Heart left ventricle (tissue), 16 donors: ENCODE data around the gene STAB1. TPM values are rescaled to one million over a fixed set of nuclear protein-coding genes. Genes with fewer than 3 reads are reported as not detected.

Experiments
- ATAC-seq, 4 donors: fragments of 200-7000 bp; cut with Tn5 transposase; one replicate each; pipeline ENCODE4 v1.9.1; 2020 to 2022; ENCODE audit warnings: moderate library complexity in 4 of 4, mild to moderate bottlenecking in 3 of 4, moderate number of reproducible peaks in 1 of 4
- DNase-seq, 5 donors: peaks; one replicate each; pipeline ENCODE4 v3.0.0-alpha.2; 2020
- H3K27ac ChIP-seq, 12 donors: fragments of 200-600 bp; sonication (generic) in 4 of 12; one replicate each; pipeline versions ENCODE4 v1.5.0 to v1.8.0; 2016 to 2022; ENCODE audit warnings: mild to moderate bottlenecking in 2 of 12
- H3K27me3 ChIP-seq, 9 donors: fragments of 200-600 bp; sonication (generic) in 2 of 9; one replicate each; pipeline versions ENCODE4 v1.5.1 to v1.8.0; 2016 to 2022; ENCODE audit warnings: mild to moderate bottlenecking in 3 of 9
- H3K36me3 ChIP-seq, 9 donors: fragments of 200-600 bp; sonication (generic) in 2 of 9; one replicate each; pipeline versions ENCODE4 v1.5.0 to v1.8.0; 2018 to 2022; ENCODE audit warnings: mild to moderate bottlenecking in 2 of 9
- H3K4me1 ChIP-seq, 12 donors: fragments of 200-600 bp; sonication (generic) in 4 of 12; one replicate each; pipeline versions ENCODE4 v1.5.0 to v1.8.0; 2016 to 2022; ENCODE audit warnings: mild to moderate bottlenecking in 3 of 12
- H3K4me3 ChIP-seq, 12 donors: fragments of 200-600 bp; sonication (generic) in 4 of 12; one replicate each; pipeline versions ENCODE4 v1.5.0 to v1.8.0; 2017 to 2022; ENCODE audit warnings: mild to moderate bottlenecking in 9 of 12, moderate library complexity in 4 of 12
- H3K9me3 ChIP-seq, 12 donors: fragments of 200-600 bp; sonication (generic) in 4 of 12; one replicate each; pipeline versions ENCODE4 v1.5.0 to v1.8.0; 2016 to 2022; ENCODE audit warnings: mild to moderate bottlenecking in 1 of 12
- POLR2A ChIP-seq, 2 donors: fragments of 450-650 bp; IDR thresholded peaks; one replicate each; pipeline ENCODE4 v1.6.1; 2017; ENCODE audit warnings: antibody characterized with exemption in 2 of 2, mild to moderate bottlenecking in 2 of 2, moderate library complexity in 2 of 2
- WGBS, 4 donors: extraction: QIAGEN DNeasy Blood & Tissue Kit in 2 of 4; methylation state at CpG; one replicate each; pipeline versions ENCODE4 v1.1.5 to v1.1.7; 2013 to 2018; 5-methylcytosine and 5-hydroxymethylcytosine counted together
- intact Hi-C, 10 donors: fragments of 100-400 bp; cut with DNase I; formaldehyde crosslinking; loops; one replicate each; pipeline versions ENCODE4 v1.11.1 to v1.14.2; 2022
- polyA plus RNA-seq, 2 donors: library from polyadenylated mRNA; stranded (reverse); fragments of 200-250 nt; gene quantifications; one replicate each; pipeline ENCODE4 v1.2.3, GENCODE V29; 2013
- total RNA-seq, 9 donors: library from RNA; depleted of rRNA in 2 of 9; stranded (reverse); fragments of >200 nt in 2 of 9; fragmentation: NEBNext Ultra II Directional in 3 of 9; extraction: Animal tissue kit (Norgen Biotek cat#: 25700) in 3 of 9; gene quantifications; one replicate each; pipeline versions ENCODE4 v1.1.0 to v1.2.4, GENCODE V29; 2016 to 2023
- TF ChIP-seq, protein P1 (sequence below), 12 donors: fragments of 200-600 bp; sonication (generic) in 4 of 12; IDR thresholded peaks; one replicate each; pipeline versions ENCODE4 v1.5.0 to v1.8.0; 2018 to 2022; ENCODE audit warnings: antibody characterized with exemption in 12 of 12, mild to moderate bottlenecking in 5 of 12
- donor health status: ischemic (EF 13 %, LVEDD 7.1; RV severe dilation, severe dysfunction).
- donor health status: healthy with polysubstance abuse.
- donor health status: DM: no; HTN: yes; CAD: no.
- donor health status: DM: no; HTN: no; CAD: no.
- donor health status: ischemic (EF 25% LVEDD 6.9; RV normal size, moderate dysfunction).
- donor health status: ischemic (EF 25% LVEDD 5.7; RV mildly dilated, moderate dysfunction).
- donor health status: healthy.
- donor health status: DM: yes; HTN: yes; CAD: no.
- donor health status: ischemic (EF 35%, LVEDD 5.7; RV mildly dilated, moderate dysfunction).
- donor health status: nonischemic (EF 11% LVEDD 7.7; RV severe dilation, severe dysfunction).
- donor health status: DM: yes; HTN: yes; CAD: no.
- donor health status: PGD.
- donor health status: ischemic (EF 29% LVEDD 5.4; RV normal size, mild dysfunction).
- donor health status: nonischemic (EF 23%, LVEDD 6.1; RV moderate dilation, normal function).

The STAB1 gene
- total and polyA plus RNA-seq, 11 donors: 34.1 to 351 (median 50.6) TPM

DNA sequence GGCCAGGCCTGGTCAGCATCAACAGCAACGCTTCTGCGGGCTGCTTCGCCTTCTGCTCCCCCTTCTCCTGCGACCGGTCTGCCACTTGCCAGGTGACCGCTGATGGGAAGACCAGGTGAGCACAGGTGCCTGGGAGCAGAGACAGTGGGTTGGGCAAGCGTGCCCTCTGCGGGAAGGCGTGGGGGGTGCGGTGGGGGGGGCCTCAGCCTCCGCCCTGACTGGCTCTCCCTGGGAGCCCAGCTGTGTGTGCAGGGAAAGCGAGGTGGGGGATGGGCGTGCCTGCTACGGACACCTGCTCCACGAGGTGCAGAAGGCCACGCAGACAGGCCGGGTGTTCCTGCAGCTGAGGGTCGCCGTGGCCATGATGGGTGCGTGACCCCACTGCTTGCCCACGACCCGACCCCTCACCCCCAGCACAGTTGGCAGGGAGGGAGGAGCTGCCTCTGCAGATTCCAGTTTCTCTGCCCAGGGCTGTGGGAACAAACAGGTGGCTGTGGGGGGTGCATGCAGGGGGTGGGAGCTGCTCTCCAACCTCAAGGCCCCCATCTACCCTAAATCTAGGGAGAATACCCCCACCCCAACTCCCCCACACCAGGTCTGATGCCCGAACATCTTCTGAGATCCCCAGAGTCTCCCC, 8.8 kb downstream of the STAB1 start:
- 80 to 82% (median 80%) methylated on average over 16 to 23 of the region's 23 CpGs for WGBS, 4 donors
- intact Hi-C loops: no loop called here
- ATAC-seq (no peak), DNase-seq (no peak)
- Histone ChIP-seq H3K27me3 (no peaks in the 10 kb centered on the region), H3K36me3 (peaks cover 0 to 73% (median 4%) of the 10 kb centered on the region in 9 donors), H3K9me3 (no peaks in the 10 kb centered on the region), H3K27ac (no peak overlapping the region), H3K4me1 (peaks cover 0 to 13% (median 0%) of the 10 kb centered on the region in 12 donors), H3K4me3 (no peak overlapping the region)
- TF ChIP-seq, protein P1, sequence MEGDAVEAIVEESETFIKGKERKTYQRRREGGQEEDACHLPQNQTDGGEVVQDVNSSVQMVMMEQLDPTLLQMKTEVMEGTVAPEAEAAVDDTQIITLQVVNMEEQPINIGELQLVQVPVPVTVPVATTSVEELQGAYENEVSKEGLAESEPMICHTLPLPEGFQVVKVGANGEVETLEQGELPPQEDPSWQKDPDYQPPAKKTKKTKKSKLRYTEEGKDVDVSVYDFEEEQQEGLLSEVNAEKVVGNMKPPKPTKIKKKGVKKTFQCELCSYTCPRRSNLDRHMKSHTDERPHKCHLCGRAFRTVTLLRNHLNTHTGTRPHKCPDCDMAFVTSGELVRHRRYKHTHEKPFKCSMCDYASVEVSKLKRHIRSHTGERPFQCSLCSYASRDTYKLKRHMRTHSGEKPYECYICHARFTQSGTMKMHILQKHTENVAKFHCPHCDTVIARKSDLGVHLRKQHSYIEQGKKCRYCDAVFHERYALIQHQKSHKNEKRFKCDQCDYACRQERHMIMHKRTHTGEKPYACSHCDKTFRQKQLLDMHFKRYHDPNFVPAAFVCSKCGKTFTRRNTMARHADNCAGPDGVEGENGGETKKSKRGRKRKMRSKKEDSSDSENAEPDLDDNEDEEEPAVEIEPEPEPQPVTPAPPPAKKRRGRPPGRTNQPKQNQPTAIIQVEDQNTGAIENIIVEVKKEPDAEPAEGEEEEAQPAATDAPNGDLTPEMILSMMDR (IDR thresholded peaks at IDR 0.05): no peak
- no peak for TF ChIP-seq POLR2A (IDR thresholded peaks at IDR 0.05)

DNA sequence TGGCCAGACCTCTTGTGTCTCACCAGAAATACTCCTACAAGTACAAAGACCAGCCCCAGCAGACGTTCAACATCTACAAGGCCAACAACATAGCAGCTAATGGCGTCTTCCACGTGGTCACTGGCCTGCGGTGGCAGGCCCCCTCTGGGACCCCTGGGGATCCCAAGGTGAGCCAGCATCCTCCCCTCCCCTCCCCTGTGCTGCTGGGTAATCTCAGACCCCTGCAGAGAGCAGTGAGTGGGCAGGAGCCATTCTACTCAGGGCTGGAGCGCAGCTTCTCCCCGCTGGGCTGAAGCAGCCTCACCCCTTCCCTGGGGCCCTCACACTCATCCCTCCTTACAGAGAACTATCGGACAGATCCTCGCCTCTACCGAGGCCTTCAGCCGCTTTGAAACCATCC, 9.8 kb downstream of the STAB1 start:
- intact Hi-C loops: no loop called here
- DNase-seq (no peak), ATAC-seq (no peak)
- H3K36me3 ChIP-seq: peaks cover 0 to 83% (median 4%) of the 10 kb centered on the region in 9 donors
- H3K4me1 ChIP-seq: peaks cover 0 to 5% (median 0%) of the 10 kb centered on the region in 12 donors
- 81 to 87% (median 86%) methylated on average over 8 to 10 of the region's 10 CpGs for WGBS, 4 donors
- no peak overlapping the region for H3K4me3 ChIP-seq
- no peaks in the 10 kb centered on the region for H3K9me3 ChIP-seq
- H3K27ac ChIP-seq: no peak overlapping the region
- no peaks in the 10 kb centered on the region for H3K27me3 ChIP-seq
- no peak for TF ChIP-seq POLR2A (IDR thresholded peaks at IDR 0.05)
- TF ChIP-seq, protein P1 (IDR thresholded peaks at IDR 0.05): no peak

DNA sequence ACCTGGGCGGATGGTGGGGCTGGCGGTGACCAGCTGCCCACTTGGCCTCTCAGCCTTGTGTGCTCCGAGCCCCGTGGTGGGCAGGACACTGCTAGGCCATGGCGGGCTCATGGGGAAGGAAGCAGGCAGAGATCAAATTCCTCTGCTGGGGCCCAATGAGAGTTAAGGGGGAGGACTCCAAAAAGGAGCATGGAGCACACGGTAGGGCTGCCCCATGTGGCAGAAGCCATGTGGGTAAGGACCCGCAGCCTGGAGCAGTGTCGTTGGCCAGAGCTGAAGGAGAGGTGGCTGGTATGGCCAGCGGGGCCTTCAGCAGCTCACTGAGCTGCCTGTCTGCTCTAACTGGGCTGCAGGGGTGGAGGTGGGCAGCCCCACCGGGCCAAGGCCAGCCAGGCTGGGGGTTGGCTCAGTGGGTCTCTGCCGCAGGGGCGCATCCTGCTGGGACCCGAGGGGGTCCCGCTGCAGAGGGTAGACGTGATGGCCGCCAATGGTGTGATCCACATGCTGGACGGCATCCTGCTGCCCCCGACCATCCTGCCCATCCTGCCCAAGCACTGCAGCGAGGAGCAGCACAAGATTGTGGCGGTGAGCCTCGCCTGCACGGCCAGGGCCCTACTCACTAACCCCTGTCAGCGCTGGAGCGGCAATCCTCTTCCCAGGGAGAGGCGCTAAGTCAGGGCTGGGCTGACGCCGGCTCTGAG, 11.3 kb downstream of the STAB1 start:
- WGBS, 4 donors: 86 to 92% (median 88%) methylated on average over 17 to 27 of the region's 27 CpGs

DNA sequence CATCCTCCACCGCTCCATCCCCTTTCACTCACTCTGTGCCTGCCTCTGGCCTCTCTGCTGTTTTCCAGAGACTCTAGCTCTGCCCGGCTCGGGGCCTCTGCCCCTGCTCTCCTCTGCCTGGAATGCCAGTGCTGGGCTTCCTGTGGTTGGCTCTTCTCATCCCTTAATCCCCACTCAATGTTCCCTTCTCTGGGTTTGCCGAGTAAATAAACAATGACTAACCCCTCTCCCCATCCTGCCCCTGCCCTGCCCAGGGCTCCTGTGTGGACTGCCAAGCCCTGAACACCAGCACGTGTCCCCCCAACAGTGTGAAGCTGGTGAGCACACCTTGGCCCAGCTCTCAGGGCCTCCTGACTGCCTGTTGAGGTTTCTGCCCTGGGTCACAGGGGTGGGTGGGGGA, 12.2 kb downstream of the STAB1 start:
- no peak for DNase-seq
- no peaks in the 10 kb centered on the region for H3K9me3 ChIP-seq
- ATAC-seq: no peak
- TF ChIP-seq, protein P1 (IDR thresholded peaks at IDR 0.05): no peak
- no peak for TF ChIP-seq POLR2A (IDR thresholded peaks at IDR 0.05)
- WGBS, 4 donors: 83 to 90% (median 87%) methylated on average over 5 of the region's 5 CpGs
- H3K4me1 ChIP-seq: no peaks in the 10 kb centered on the region
- intact Hi-C loops: no loop called here
- H3K4me3 ChIP-seq: no peak overlapping the region
- peaks cover 0 to 98% (median 4%) of the 10 kb centered on the region in 9 donors for H3K36me3 ChIP-seq
- no peak overlapping the region for H3K27ac ChIP-seq
- no peaks in the 10 kb centered on the region for H3K27me3 ChIP-seq

More for the DNA sequence above, 11.3 kb downstream of the STAB1 start:
- Histone ChIP-seq H3K4me1 (no peaks in the 10 kb centered on the region), H3K27ac (no peak overlapping the region), H3K27me3 (no peaks in the 10 kb centered on the region), H3K4me3 (no peak overlapping the region), H3K36me3 (peaks cover 0 to 96% (median 4%) of the 10 kb centered on the region in 9 donors), H3K9me3 (no peaks in the 10 kb centered on the region)
- ATAC-seq (no peak), DNase-seq (no peak)
- TF ChIP-seq POLR2A (IDR thresholded peaks at IDR 0.05): no peak
- TF ChIP-seq, protein P1 (IDR thresholded peaks at IDR 0.05): no peak
- intact Hi-C loops: no loop called here
